K562 (cell line): ENCODE measurements around the gene AKAP7. TPM values are rescaled to one million over a fixed set of nuclear protein-coding genes. Genes with fewer than 3 reads are reported as not detected.

Source experiments
- ATAC-seq: fragments of 200-7000 bp; cut with Tn5 transposase; 3 replicates; pipeline ENCODE4 v1.9.1; 2020; ENCODE audit warnings: moderate library complexity
- BruUV-seq: library from RNA; stranded (reverse); fragments of 400-500 nt; replicated peaks from 2 replicates; lab custom pipeline; 2021; lab: Mats Ljungman, UMichigan
- CTCF ChIA-PET: fragments of 300-600 bp; formaldehyde crosslinking; extraction: SDS; loops from one replicate; lab custom pipeline; 2021; ENCODE audit warnings: low intra/inter-chr PET ratio; lab: Yijun Ruan, JAX
- POLR2A ChIA-PET: fragments of 300-600, 350-650 bp; sonication (Branson Sonifier 250); formaldehyde crosslinking; extraction: SDS; loops from one replicate; lab custom pipeline; 2021; ENCODE audit warnings: antibody characterized with exemption, inconsistent platforms; lab: Yijun Ruan, JAX
- DNase-seq, 4 experiments: peaks; one replicate each; pipeline versions ENCODE4 v3.0.0 to v3.0.0-alpha.2; 2011 to 2018; ENCODE audit warnings: low spot score in 3 of 4, mixed read lengths in 3 of 4; ENCODE audit errors: extremely low read depth in 1 of 4
- FAIRE-seq: peaks from 2 replicates; lab custom pipeline; 2011; peaks lifted over from hg19 to GRCh38; lab: Jason Lieb, UNC
- H2AFZ ChIP-seq: 2 replicates; pipeline ENCODE4 v1.6.0; 2011; ENCODE audit warnings: low read depth, low read length, control low read depth, inconsistent platforms
- H3K27ac ChIP-seq: fragments of 200-600 bp; 3 replicates; pipeline ENCODE4 v1.8.0; 2011; ENCODE audit warnings: low read depth, mild to moderate bottlenecking, control low read depth, inconsistent platforms, low read length, moderate library complexity, mixed read lengths; ENCODE audit errors: extremely low read depth
- H3K27me3 ChIP-seq, 2 experiments: fragments of 300-600 bp in 1 of 2; 2 replicates in 1 of 2; 3 replicates in 1 of 2; pipeline versions ENCODE4 v1.6.0 to v1.8.0; 2011; ENCODE audit warnings: inconsistent platforms in 2 of 2, low read length in 2 of 2, mild to moderate bottlenecking in 1 of 2, mixed read lengths in 1 of 2, moderate library complexity in 1 of 2; ENCODE audit not compliant: control insufficient read depth in 2 of 2, insufficient read depth in 2 of 2
- H3K36me3 ChIP-seq: fragments of 300-600 bp; 3 replicates; pipeline ENCODE4 v1.8.0; 2011; ENCODE audit warnings: mild to moderate bottlenecking, low read length, inconsistent platforms; ENCODE audit not compliant: control insufficient read depth, insufficient read depth
- H3K4me1 ChIP-seq, 2 experiments: fragments of 200-600 bp in 1 of 2; replicated peaks in 1 of 2; 2 replicates in 1 of 2; 3 replicates in 1 of 2; pipeline versions ENCODE4 v1.5.1 to v1.8.0; 2011; ENCODE audit warnings: inconsistent platforms in 2 of 2, low read length in 2 of 2, mild to moderate bottlenecking in 1 of 2, mixed read lengths in 1 of 2, moderate library complexity in 1 of 2; ENCODE audit not compliant: control insufficient read depth in 2 of 2, insufficient read depth in 2 of 2
- H3K4me2 ChIP-seq: 2 replicates; pipeline ENCODE4 v1.6.1; 2011; ENCODE audit warnings: low read length, control low read depth, inconsistent platforms, mixed read lengths; ENCODE audit not compliant: insufficient read depth
- H3K4me3 ChIP-seq: fragments of 200-600 bp; sonication (generic), shearing (Covaris generic); 2 replicates; pipeline ENCODE4 v1.5.1; 2016; ENCODE audit warnings: control low read depth, inconsistent platforms
- H3K79me2 ChIP-seq: fragments of 200-600 bp; 3 replicates; pipeline ENCODE4 v1.8.0; 2011; ENCODE audit warnings: low read length, inconsistent platforms; ENCODE audit not compliant: control insufficient read depth, insufficient read depth
- H3K9ac ChIP-seq, 2 experiments: 2 replicates each; pipeline versions ENCODE4 v1.6.0 to v1.6.1; 2011; ENCODE audit warnings: low read depth in 2 of 2, low read length in 2 of 2, control low read depth in 1 of 2, inconsistent platforms in 1 of 2, mild to moderate bottlenecking in 1 of 2, mixed read lengths in 1 of 2; ENCODE audit not compliant: insufficient read depth in 1 of 2
- H3K9me1 ChIP-seq: one replicate; pipeline ENCODE4 v1.6.0; 2011; ENCODE audit warnings: inconsistent platforms, mild to moderate bottlenecking, low read length, moderate library complexity; ENCODE audit not compliant: control insufficient read depth, insufficient read depth
- H3K9me3 ChIP-seq: replicated peaks from 2 replicates; pipeline ENCODE4 v1.5.1; 2011; ENCODE audit warnings: low read depth, low read length, inconsistent platforms; ENCODE audit not compliant: control insufficient read depth, insufficient read depth
- H4K20me1 ChIP-seq: replicated peaks from 2 replicates; pipeline ENCODE4 v1.6.1; 2011; ENCODE audit warnings: low read length, inconsistent platforms, mixed read lengths; ENCODE audit not compliant: control insufficient read depth, insufficient read depth
- BACH1 ChIP-seq: fragments of 200-800 bp; sonication (Bioruptor generic); IDR thresholded peaks from 2 replicates; pipeline ENCODE4 v1.6.1; 2016; ENCODE audit warnings: missing genetic modification characterization, missing compliant biosample characterization
- BRD4 ChIP-seq: fragments of 200-600 bp; sonication (generic); IDR thresholded peaks from 2 replicates; pipeline ENCODE4 v1.6.1; 2017; ENCODE audit warnings: inconsistent platforms
- E2F3 ChIP-seq: fragments of 250-450 bp; sonication (Bioruptor Pico); IDR thresholded peaks from 2 replicates; pipeline ENCODE4 v1.4.0; 2020; ENCODE audit warnings: mild to moderate bottlenecking
- NCOA4 ChIP-seq: fragments of 450-650 bp; IDR thresholded peaks from 2 replicates; pipeline ENCODE4 v1.6.1; 2018; ENCODE audit warnings: mild to moderate bottlenecking; ENCODE audit not compliant: partially characterized antibody
- ZKSCAN3 ChIP-seq: fragments of 250-450 bp; sonication (Bioruptor Pico); IDR thresholded peaks from 2 replicates; pipeline ENCODE4 v1.4.0; 2020
- ZNF311 ChIP-seq: fragments of 250-450 bp; sonication (Bioruptor Pico); IDR thresholded peaks from 2 replicates; pipeline ENCODE4 v1.4.0; 2020; ENCODE audit warnings: mild to moderate bottlenecking, moderate library complexity
- WGBS: fragments of 100-300 bp; shearing (Covaris generic); methylation state at CpG from one replicate; pipeline ENCODE4 v1.1.6; 2016; ENCODE audit warnings: low coverage, mixed read lengths; ENCODE audit not compliant: insufficient coverage; ENCODE audit errors: missing lambda C conversion rate; 5-methylcytosine and 5-hydroxymethylcytosine counted together
- in situ Hi-C: fragments of 300-500 bp; cut with MboI; formaldehyde crosslinking; loops from 4 replicates; pipeline ENCODE4 v1.15.0; 2018; ENCODE audit warnings: inconsistent platforms, mixed read lengths
- intact Hi-C: fragments of 100-400 bp; cut with micrococcal nuclease; formaldehyde crosslinking; loops from 2 replicates; pipeline ENCODE4 v1.14.2; 2022
- polyA plus RNA-seq, 8 experiments: library from polyadenylated mRNA; depleted of rRNA in 4 of 8; stranded (reverse) in 5 of 8; unstranded in 3 of 8; fragments of >200 nt; fragmentation: Nextera tagmentation in 2 of 8; fragmentation: Illumina TruSeq in 1 of 8; extraction: Ambion mirVana in 2 of 8; extraction: Trizol in 1 of 8; gene quantifications; 2 replicates each; pipeline versions ENCODE4 v1.2.1 to v1.2.3, GENCODE V29; 2011 to 2014; ENCODE audit warnings: inconsistent platforms in 1 of 8, missing spikeins in 1 of 8
- total RNA-seq, 7 experiments: library from RNA; depleted of rRNA in 6 of 7; stranded (reverse); fragments of >200 nt in 6 of 7; fragmentation: Illumina TruSeq in 2 of 7; extraction: Trizol in 2 of 7; gene quantifications; 2 replicates each; pipeline versions ENCODE4 v1.2.1 to v1.2.3, GENCODE V29; 2011 to 2021; ENCODE audit warnings: low replicate concordance in 1 of 7
- TF ChIP-seq, protein P1 (sequence below): sonication (generic); formaldehyde crosslinking; IDR thresholded peaks from 2 replicates; pipeline ENCODE4 v1.8.1; 2022; ENCODE audit warnings: missing genetic modification reagents
- TF ChIP-seq, protein P2 (sequence below): fragments of 450-650 bp; IDR thresholded peaks from 2 replicates; pipeline ENCODE4 v1.7.1; 2018; ENCODE audit warnings: mild to moderate bottlenecking, low read depth; ENCODE audit not compliant: partially characterized antibody

Gene AKAP7
- total and polyA plus RNA-seq, 9 of the 15 experiments (the other 6 are each of a cell fraction or from before 2014, with no cell fraction given) = 0.82 to 2.6 (median 1.6) TPM

- TF ChIP-seq, protein P1, sequence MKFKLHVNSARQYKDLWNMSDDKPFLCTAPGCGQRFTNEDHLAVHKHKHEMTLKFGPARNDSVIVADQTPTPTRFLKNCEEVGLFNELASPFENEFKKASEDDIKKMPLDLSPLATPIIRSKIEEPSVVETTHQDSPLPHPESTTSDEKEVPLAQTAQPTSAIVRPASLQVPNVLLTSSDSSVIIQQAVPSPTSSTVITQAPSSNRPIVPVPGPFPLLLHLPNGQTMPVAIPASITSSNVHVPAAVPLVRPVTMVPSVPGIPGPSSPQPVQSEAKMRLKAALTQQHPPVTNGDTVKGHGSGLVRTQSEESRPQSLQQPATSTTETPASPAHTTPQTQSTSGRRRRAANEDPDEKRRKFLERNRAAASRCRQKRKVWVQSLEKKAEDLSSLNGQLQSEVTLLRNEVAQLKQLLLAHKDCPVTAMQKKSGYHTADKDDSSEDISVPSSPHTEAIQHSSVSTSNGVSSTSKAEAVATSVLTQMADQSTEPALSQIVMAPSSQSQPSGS (CRISPR knock-in tag) = no peak
- no peak for TF ChIP-seq NCOA4
- no peak for TF ChIP-seq ZKSCAN3 (CRISPR knock-in tag)
- no peak for TF ChIP-seq E2F3 (CRISPR knock-in tag)
- TF ChIP-seq, protein P2, sequence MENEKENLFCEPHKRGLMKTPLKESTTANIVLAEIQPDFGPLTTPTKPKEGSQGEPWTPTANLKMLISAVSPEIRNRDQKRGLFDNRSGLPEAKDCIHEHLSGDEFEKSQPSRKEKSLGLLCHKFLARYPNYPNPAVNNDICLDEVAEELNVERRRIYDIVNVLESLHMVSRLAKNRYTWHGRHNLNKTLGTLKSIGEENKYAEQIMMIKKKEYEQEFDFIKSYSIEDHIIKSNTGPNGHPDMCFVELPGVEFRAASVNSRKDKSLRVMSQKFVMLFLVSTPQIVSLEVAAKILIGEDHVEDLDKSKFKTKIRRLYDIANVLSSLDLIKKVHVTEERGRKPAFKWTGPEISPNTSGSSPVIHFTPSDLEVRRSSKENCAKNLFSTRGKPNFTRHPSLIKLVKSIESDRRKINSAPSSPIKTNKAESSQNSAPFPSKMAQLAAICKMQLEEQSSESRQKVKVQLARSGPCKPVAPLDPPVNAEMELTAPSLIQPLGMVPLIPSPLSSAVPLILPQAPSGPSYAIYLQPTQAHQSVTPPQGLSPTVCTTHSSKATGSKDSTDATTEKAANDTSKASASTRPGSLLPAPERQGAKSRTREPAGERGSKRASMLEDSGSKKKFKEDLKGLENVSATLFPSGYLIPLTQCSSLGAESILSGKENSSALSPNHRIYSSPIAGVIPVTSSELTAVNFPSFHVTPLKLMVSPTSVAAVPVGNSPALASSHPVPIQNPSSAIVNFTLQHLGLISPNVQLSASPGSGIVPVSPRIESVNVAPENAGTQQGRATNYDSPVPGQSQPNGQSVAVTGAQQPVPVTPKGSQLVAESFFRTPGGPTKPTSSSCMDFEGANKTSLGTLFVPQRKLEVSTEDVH = no peak
- no peak for TF ChIP-seq BACH1
- TF ChIP-seq ZNF311 (CRISPR knock-in tag) = no peak
These were observed 78.3 kb downstream of the AKAP7 start (continued) for GRCh38 chr6:131213501-131213990.

- no peak; the same call in 2 of the 3 replicates for ATAC-seq
These were observed 80.0 kb downstream of the AKAP7 start for GRCh38 chr6:131215219-131215618.

More at GRCh38 chr6:131215219-131215618, 80.0 kb downstream of the AKAP7 start:
- in situ Hi-C loops = no loop called here
- Histone ChIP-seq H3K27ac (no peak overlapping the region), H3K9ac (no peak overlapping the region), H3K36me3 (no peaks in the 10 kb centered on the region), H2AFZ (no peak overlapping the region), H3K4me1 (no peaks in the 10 kb centered on the region), H3K27me3 (no peaks in the 10 kb centered on the region; a peak in 1 of 5 replicates), H4K20me1 (no peaks in the 10 kb centered on the region), H3K9me3 (no peaks in the 10 kb centered on the region), H3K4me3 (no peak overlapping the region), H3K79me2 (no peaks in the 10 kb centered on the region), H3K4me2 (no peak overlapping the region), H3K9me1 (no peaks in the 10 kb centered on the region)
- no TSS peak for BruUV-seq
- no peak for TF ChIP-seq BRD4
- WGBS = 18% methylated on average over 4 of the region's 5 CpGs
- DNase-seq = no peak
- FAIRE-seq = no peak
- ChIA-PET POLR2A (no interaction called here), CTCF (no interaction called here)
- intact Hi-C loops = no loop called here
